Prostate gland (tissue), 2 donors: ENCODE data around the gene CAMK2B.

Source experiments
- CTCF ChIP-seq, 4 experiments: fragments of 200-600 bp in 2 of 4; fragments of 450-650 bp in 2 of 4; sonication (generic) in 2 of 4; IDR thresholded peaks; 1 replicate in 3 of 4; 2 replicates in 1 of 4; pipeline ENCODE4 v1.5.1; 2016 to 2019; ENCODE audit warnings: antibody characterized with exemption in 4 of 4, mild to moderate bottlenecking in 2 of 4, moderate library complexity in 2 of 4
- POLR2A ChIP-seq: fragments of 450-650 bp; IDR thresholded peaks from one replicate; pipeline ENCODE4 v1.6.1; 2016; ENCODE audit warnings: antibody characterized with exemption, mild to moderate bottlenecking
- POLR2AphosphoS5 ChIP-seq: sonication (generic); formaldehyde crosslinking; IDR thresholded peaks from one replicate; pipeline ENCODE4 v1.6.1; 2017; ENCODE audit warnings: antibody characterized with exemption

- TF ChIP-seq CTCF (IDR thresholded peaks at IDR 0.05), result no peak
- no peak for TF ChIP-seq POLR2A
- TF ChIP-seq POLR2AphosphoS5, result no peak
These were observed 46.1 kb downstream of the CAMK2B start for GRCh38 chr7:44279286-44279685.
